Measurements from ENCODE around the gene KRIT1.
"Not testable (repeated sequence)": the region's sequence is repeated elsewhere in the genome, so short reads cannot be mapped to it uniquely, and the experiment has no call there.

Gene KRIT1

GRCh38 chr7:92246360-92247101 lies 817 bp upstream of the KRIT1 start:
- DNase-seq, result peak in 12 of 14 donors; percentile 26 to 87 (median 64)

DNA sequence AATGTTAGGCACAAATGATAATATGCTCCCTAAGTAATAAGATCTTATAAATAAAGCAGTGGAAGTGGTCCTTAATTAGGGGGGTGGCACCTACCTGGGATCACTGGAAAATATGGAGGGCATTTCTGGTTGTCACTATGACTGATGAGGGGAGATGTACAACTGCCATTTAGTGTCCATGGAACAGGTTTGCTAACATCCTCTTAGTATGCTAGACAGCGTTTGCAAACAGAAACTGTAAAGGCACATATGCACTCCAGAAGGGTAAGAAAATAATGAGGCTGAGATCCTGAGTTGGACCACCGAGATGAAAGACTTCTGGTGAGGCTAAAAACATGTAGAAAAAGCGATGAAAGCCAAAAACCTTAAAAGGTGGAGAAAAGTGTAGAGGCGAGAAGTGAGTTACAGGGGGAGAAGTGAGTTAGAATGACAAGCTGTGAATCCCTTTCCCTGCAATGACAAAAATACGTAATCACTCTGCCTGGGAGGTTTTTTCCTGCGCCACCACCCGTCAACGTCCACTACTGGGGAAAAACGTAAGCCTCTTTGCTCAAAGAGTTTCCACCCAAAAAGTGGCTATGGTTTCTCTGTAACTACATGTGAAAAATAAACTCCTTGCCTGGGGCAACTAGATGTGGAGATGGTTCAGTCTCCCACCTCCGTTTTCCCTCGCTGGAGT lies 767 bp downstream of the KRIT1 start:
- no peak for DNase-seq

- DNase-seq, result no peak
These were observed 2.7 kb downstream of the KRIT1 start for GRCh38 chr7:92242972-92243371.

DNA sequence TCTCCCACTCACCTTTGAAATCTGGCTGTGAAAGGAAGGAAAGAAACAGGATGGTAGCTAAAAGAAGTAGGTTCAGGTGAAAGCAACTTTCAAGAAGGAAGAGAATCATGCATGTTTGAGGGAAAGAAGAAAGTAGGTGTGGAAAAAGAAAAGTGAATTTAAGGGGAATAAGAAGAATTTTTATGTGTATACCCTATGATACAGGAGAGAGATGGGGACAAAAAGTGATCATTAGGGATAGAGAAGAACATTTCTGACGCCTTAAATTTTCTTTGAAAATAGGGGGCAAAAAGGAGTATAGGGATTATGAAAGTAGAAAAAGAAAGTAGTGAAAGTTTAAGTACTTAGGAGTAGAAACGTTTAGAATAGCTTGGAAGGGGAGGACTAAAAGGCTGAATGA lies 15.2 kb downstream of the KRIT1 start:
- DNase-seq, result no peak

DNA sequence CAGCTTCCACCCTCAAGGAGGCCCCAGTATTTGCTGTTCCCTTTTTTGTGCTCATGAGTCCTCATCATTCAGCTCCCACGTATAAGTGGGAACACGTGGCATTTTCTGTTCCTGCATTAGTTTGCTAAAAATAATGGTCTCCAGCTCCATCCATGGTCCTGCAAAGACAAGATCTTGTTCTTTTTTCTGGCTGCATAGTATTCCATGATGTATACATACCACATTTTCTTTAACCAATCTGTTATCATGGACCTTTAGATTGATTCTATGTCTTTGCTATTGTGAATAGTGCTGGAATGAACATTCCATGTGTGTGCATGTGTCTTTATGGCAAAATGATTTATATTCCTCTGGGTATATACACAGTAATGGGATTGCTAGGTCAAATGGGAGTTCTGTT lies 17.0 kb downstream of the KRIT1 start:
- no peak for DNase-seq

GRCh38 chr7:92228100-92228499 lies 17.6 kb downstream of the KRIT1 start:
- DNase-seq, result no peak

- no peak for DNase-seq
These were observed 18.7 kb downstream of the KRIT1 start for GRCh38 chr7:92226981-92227380.

DNA sequence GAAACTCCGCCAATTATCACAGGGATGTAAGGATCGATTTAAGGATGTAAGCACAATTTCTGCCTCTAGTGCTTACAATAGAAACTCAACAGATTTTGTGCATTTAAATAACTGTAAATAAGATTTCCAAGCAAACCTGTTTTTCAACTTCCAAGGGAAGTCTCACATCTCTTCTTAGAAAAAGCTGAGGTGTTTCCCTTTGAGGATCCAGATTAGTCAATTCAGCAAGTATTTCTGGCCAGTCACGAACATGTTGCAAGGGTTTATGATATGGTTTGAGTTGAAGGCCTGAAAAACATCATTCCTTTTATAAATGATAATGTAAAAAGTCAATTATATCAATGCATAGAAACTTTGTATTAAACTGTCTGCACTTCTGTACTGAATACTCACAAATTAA lies 23.9 kb downstream of the KRIT1 start:
- DNase-seq, result no peak

- no peak for DNase-seq
These were observed 39.0 kb downstream of the KRIT1 start for GRCh38 chr7:92206672-92207071.

GRCh38 chr7:92205987-92206386 lies 39.7 kb downstream of the KRIT1 start:
- DNase-seq, result no peak

DNA sequence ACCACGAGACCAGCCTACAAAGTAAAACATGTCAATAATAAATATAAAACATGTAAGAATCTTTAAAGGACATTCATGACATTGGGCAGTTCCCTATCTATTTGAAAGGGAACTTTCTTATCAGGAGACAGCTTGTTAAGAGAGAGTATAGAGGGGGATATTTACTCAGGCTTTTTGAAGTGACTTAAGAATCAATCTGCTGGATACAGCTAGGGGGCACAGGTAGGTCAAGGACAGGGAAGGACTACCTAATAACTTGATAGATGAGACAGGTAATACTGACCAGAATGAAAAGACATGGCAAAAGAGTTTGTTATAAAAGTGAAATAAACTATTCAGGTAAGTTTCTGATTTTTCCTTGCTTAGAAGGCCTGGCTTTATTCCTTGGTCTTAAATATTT lies 44.9 kb downstream of the KRIT1 start:
- no peak for DNase-seq

DNA sequence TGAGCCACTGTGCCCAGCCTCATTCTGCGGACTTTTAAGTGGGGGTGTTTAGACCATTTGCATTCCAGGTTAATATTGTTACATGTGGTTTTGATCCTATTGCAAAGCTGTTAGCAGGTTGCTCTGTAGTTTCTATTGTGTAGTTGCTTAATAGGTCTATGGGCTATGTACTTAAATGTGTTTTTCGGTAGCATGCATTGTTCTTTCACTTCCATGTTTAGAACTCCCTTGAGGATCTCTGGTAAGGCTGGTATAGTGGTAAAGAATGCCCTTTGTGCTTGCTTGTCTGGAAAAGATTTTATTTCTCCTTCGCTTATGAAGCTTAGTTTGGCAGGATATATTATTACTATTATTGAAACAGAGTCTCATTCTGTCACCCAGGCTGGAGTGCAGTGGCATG lies 53.4 kb downstream of the KRIT1 start:
- DNase-seq, result no peak

DNA sequence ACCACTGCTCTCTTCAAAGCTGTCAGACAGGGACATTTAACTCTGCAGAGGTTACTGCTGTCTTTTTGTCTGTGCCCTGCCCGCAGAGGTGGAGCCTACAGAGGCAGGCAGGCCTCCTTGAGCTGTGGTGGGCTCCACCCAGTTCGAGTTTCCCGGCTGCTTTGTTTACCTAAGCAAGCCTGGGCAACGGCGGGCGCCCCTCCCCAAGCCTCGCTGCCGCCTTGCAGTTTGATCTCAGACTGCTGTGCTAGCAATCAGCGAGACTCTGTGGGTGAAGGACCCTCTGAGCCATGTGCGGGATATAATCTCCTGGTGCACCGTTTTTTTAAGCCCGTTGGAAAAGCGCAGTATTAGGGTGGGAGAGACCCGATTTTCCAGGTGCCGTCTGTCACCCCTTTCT lies 56.5 kb downstream of the KRIT1 start:
- not testable (repeated sequence) for DNase-seq

DNA sequence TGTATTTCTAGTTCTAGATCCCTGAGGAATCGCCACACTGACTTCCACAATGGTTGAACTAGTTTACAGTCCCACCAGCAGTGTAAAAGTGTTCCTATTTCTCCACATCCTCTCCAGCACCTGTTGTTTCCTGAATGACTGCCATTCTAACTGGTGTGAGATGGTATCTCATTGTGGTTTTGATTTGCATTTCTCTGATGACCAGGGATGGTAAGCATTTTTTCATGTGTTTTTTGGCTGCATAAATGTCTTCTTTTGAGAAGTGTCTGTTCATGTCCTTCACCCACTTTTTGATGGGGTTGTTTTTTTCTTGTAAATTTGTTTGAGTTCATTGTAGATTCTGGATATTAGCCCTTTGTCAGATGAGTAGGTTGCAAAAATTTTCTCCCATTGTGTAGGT lies 61.4 kb downstream of the KRIT1 start:
- DNase-seq, result not testable (repeated sequence)

- DNase-seq, result peak; percentile 17 to 86 (median 78)
These were observed 66.5 kb downstream of the KRIT1 start, which contains the start of gene LRRD1 for GRCh38 chr7:92178928-92179924. Gene LRRD1, minus strand, starts transcription at chr7:92179142. Its CDS starts 13,940 bp downstream, at chr7:92165202.

DNA sequence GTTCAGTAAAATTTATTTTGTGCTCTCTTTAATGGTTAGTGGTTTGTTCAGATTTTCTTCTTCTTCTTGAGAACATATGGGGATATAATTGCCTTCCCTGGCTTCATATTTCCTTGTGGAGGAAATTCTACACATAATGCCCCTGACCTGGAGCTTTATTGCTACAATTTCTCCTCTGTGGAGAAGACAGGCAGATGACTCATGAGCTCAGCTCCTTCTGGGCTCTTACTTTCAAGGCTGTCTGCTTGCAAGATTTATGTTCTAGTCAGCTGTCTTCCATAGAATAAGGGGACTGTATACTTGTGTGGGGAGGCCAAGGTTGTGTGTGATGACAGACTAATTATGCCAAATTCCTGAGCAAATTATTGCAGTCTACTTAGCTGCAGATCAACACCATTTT lies 68.4 kb downstream of the KRIT1 start:
- no peak for DNase-seq

- DNase-seq, result not testable (repeated sequence)
These were observed 76.2 kb downstream of the KRIT1 start for GRCh38 chr7:92169529-92169928.

- no peak for DNase-seq
These were observed 84.4 kb downstream of the KRIT1 start for GRCh38 chr7:92161271-92161670.

DNA sequence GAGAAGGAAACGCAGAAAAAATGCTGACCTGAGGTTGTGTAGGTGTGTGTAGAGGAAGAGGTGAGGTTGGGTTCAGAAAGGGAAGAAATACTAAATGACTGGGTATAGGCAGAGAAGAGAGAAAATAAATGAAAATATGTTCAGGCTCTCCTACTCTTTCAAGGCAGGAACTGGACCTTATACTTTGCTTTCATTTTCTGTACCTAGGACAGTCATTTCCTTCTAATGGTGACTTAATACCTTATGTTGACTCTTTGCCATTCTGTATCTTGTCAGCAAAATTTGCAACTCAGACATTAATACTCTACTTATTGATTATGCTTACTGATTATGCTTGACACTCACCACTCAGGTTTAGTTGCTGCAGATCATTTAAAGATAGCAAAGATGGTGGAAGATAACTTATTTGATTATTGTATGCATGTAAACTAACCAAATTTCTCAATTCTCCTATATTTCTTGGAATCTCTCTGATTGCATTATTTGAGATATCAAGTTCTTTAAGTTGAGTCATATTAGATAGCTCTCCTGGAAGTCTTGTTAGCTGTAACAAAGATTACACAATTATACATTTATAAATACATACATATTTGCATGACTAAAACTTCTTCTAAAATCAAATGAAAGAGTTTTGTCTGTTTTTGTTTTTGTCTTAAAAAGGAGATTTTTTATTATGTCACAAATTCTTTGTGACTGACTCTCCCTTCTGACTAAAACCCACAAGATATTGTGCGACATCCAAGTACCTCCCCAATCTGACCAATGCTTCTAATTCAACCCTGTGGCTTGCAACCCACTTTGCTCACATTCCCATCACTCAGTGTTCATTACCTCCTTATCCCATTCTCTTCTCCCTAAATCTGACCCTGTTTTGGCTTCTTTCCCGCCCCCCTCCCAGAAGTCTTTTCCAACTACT lies 86.8 kb downstream of the KRIT1 start:
- no peak for DNase-seq

DNA sequence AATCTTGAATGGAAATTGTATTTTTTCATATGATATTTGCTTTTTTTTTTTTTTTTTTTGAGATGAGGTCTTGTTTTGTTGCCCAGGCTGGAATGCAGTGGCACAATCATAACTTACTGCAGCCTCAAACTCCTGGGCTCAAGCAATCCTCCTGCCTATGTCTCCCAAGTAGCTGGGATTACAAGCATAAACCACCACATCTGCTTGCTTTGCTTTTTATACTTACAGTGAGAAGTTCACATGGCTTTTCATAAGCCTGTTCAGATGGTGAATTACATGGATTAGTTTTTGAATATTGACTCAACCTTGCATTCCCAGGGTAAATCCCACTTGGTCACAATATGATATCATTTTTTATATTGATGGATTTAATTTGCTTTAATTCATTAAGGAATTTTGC lies 88.7 kb downstream of the KRIT1 start:
- no peak for DNase-seq

- DNase-seq, result no peak
These were observed 90.5 kb downstream of the KRIT1 start for GRCh38 chr7:92155108-92155739.

Data from C1 segment of cervical spinal cord (tissue), 14 donors.